Aorta (tissue), 5 donors: ENCODE results near the gene ZFAND4. TPM values are rescaled to one million over a fixed set of nuclear protein-coding genes. Genes with fewer than 3 reads are reported as not detected.

Experiments
- ATAC-seq: fragments of 200-7000 bp; cut with Tn5 transposase; one replicate; pipeline ENCODE4 v1.9.1; 2022; ENCODE audit warnings: moderate library complexity; ENCODE audit not compliant: low FRiP score
- DNase-seq, 2 donors: peaks; one replicate each; pipeline ENCODE4 v3.0.0-alpha.2; 2020
- H3K27ac ChIP-seq, 2 donors: one replicate each; pipeline ENCODE4 v1.5.1; 2013; ENCODE audit warnings: low read length in 2 of 2, mild to moderate bottlenecking in 2 of 2, moderate library complexity in 2 of 2, control low read depth in 1 of 2, inconsistent platforms in 1 of 2, low read depth in 1 of 2
- H3K27me3 ChIP-seq, 2 donors: one replicate each; pipeline ENCODE4 v1.6.1; 2013; ENCODE audit warnings: control low read depth in 1 of 2, low read length in 1 of 2, mild to moderate bottlenecking in 1 of 2, moderate library complexity in 1 of 2; ENCODE audit not compliant: insufficient read depth in 2 of 2, control insufficient read depth in 1 of 2
- H3K36me3 ChIP-seq, 2 donors: one replicate each; pipeline ENCODE4 v1.6.1; 2013; ENCODE audit warnings: control low read depth in 1 of 2, low read length in 1 of 2, mild to moderate bottlenecking in 1 of 2; ENCODE audit not compliant: insufficient read depth in 2 of 2, control insufficient read depth in 1 of 2
- H3K4me1 ChIP-seq, 2 donors: one replicate each; pipeline ENCODE4 v1.6.1; 2013; ENCODE audit warnings: low read length in 2 of 2, control low read depth in 1 of 2, mild to moderate bottlenecking in 1 of 2, moderate library complexity in 1 of 2; ENCODE audit not compliant: insufficient read depth in 2 of 2, control insufficient read depth in 1 of 2
- H3K4me3 ChIP-seq, 2 donors: one replicate each; pipeline ENCODE4 v1.5.1; 2013; ENCODE audit warnings: low read length in 2 of 2, control low read depth in 1 of 2, mild to moderate bottlenecking in 1 of 2
- H3K9me3 ChIP-seq: one replicate; pipeline ENCODE4 v1.6.1; 2013; ENCODE audit warnings: mild to moderate bottlenecking, low read length; ENCODE audit not compliant: control insufficient read depth
- WGBS, 2 donors: extraction: QIAGEN DNeasy Blood & Tissue Kit; methylation state at CpG; one replicate each; pipeline ENCODE4 v1.1.7; 2013; 5-methylcytosine and 5-hydroxymethylcytosine counted together
- intact Hi-C, 2 donors: fragments of 100-400 bp; cut with DNase I; formaldehyde crosslinking; loops; one replicate each; pipeline versions ENCODE4 v1.14.2 to v1.15.0; 2022
- polyA plus RNA-seq, 2 donors: library from polyadenylated mRNA; stranded (reverse); fragments of 200-250 nt; gene quantifications; one replicate each; pipeline ENCODE4 v1.2.3, GENCODE V29; 2013
- total RNA-seq, 2 donors: library from RNA; stranded (reverse); fragmentation: NEBNext Ultra II Directional; extraction: Animal tissue kit (Norgen Biotek cat#: 25700); gene quantifications; one replicate each; pipeline ENCODE4 v1.2.1, GENCODE V29; 2021
- donor health status: healthy with polysubstance abuse.
- donor health status: Bipolar disorder and iron deficiency.
- donor health status: DM: no; HTN: no; CAD: no.
- donor health status: DM: no; HTN: no; CAD: no.
- donor health status: DM: yes; HTN: yes; CAD: no.

Gene ZFAND4
- total and polyA plus RNA-seq, 4 donors = 4.2 to 16.8 (median 10.2) TPM

- intact Hi-C loops = no loop called here
- no peaks in the 10 kb centered on the region for H3K9me3 ChIP-seq
- no peak for ATAC-seq
These were observed 20.1 kb downstream of the ZFAND4 start for GRCh38 chr10:45652511-45652910.

GRCh38 chr10:45649296-45649695 lies 23.3 kb downstream of the ZFAND4 start:
- Histone ChIP-seq H3K27me3 (no peaks in the 10 kb centered on the region), H3K36me3 (peaks cover 0 to 1% of the 10 kb centered on the region in 2 donors), H3K27ac (no peak overlapping the region), H3K4me3 (no peak overlapping the region), H3K9me3 (no peaks in the 10 kb centered on the region), H3K4me1 (no peaks in the 10 kb centered on the region)
- no peak for ATAC-seq
- intact Hi-C loops = no loop called here
- WGBS, 2 donors = 56 to 62% methylated on average over 2 of the region's 2 CpGs
- no peak for DNase-seq

More at GRCh38 chr10:45652511-45652910, 20.1 kb downstream of the ZFAND4 start:
- Histone ChIP-seq H3K4me1 (no peaks in the 10 kb centered on the region), H3K4me3 (no peak overlapping the region), H3K36me3 (peaks cover 0 to 1% of the 10 kb centered on the region in 2 donors), H3K27ac (no peak overlapping the region), H3K27me3 (no peaks in the 10 kb centered on the region)
- 58 to 70% methylated on average over 1 of the region's 1 CpG for WGBS, 2 donors
- DNase-seq = no peak

- no peaks in the 10 kb centered on the region for H3K27me3 ChIP-seq
- ATAC-seq = no peak
- H3K36me3 ChIP-seq = peaks cover 0 to 1% of the 10 kb centered on the region in 2 donors
- no peaks in the 10 kb centered on the region for H3K9me3 ChIP-seq
- no peaks in the 10 kb centered on the region for H3K4me1 ChIP-seq
- 89 to 95% methylated on average over 2 of the region's 2 CpGs for WGBS, 2 donors
- no peak overlapping the region for H3K4me3 ChIP-seq
- no peak for DNase-seq
- intact Hi-C loops = no loop called here
- no peak overlapping the region for H3K27ac ChIP-seq
These were observed 25.5 kb downstream of the ZFAND4 start for GRCh38 chr10:45647118-45647517.

- H3K4me1 ChIP-seq = no peaks in the 10 kb centered on the region
- H3K27ac ChIP-seq = no peak overlapping the region
- DNase-seq = no peak
- WGBS, 2 donors = 70 to 73% methylated on average over 4 of the region's 4 CpGs
- ATAC-seq = no peak
- no peaks in the 10 kb centered on the region for H3K27me3 ChIP-seq
- intact Hi-C loops = no loop called here
- H3K9me3 ChIP-seq = no peaks in the 10 kb centered on the region
- H3K36me3 ChIP-seq = peaks cover 0 to 1% of the 10 kb centered on the region in 2 donors
- no peak overlapping the region for H3K4me3 ChIP-seq
These were observed 26.1 kb downstream of the ZFAND4 start for GRCh38 chr10:45646384-45647050.

GRCh38 chr10:45644527-45644926 lies 28.0 kb downstream of the ZFAND4 start:
- Histone ChIP-seq H3K4me1 (no peaks in the 10 kb centered on the region), H3K4me3 (no peak overlapping the region), H3K9me3 (no peaks in the 10 kb centered on the region), H3K36me3 (peaks cover 0 to 1% of the 10 kb centered on the region in 2 donors), H3K27ac (no peak overlapping the region), H3K27me3 (no peaks in the 10 kb centered on the region)
- intact Hi-C loops = no loop called here
- no peak for DNase-seq
- 97 to 98% methylated on average over 1 of the region's 1 CpG for WGBS, 2 donors
- no peak for ATAC-seq

GRCh38 chr10:45640941-45641340 lies 31.6 kb downstream of the ZFAND4 start:
- H3K4me1 ChIP-seq = no peaks in the 10 kb centered on the region
- no peak overlapping the region for H3K4me3 ChIP-seq
- intact Hi-C loops = no loop called here
- H3K36me3 ChIP-seq = no peaks in the 10 kb centered on the region
- WGBS, 2 donors = 90 to 93% methylated on average over 4 of the region's 4 CpGs
- ATAC-seq (no peak), DNase-seq (no peak)
- no peaks in the 10 kb centered on the region for H3K9me3 ChIP-seq
- H3K27me3 ChIP-seq = no peaks in the 10 kb centered on the region
- no peak overlapping the region for H3K27ac ChIP-seq

GRCh38 chr10:45640049-45640448 lies 32.5 kb downstream of the ZFAND4 start:
- Histone ChIP-seq H3K4me3 (no peak overlapping the region), H3K27ac (no peak overlapping the region), H3K27me3 (no peaks in the 10 kb centered on the region), H3K36me3 (no peaks in the 10 kb centered on the region), H3K4me1 (no peaks in the 10 kb centered on the region), H3K9me3 (no peaks in the 10 kb centered on the region)
- DNase-seq (no peak), ATAC-seq (no peak)
- 92 to 97% methylated on average over 1 of the region's 1 CpG for WGBS, 2 donors
- intact Hi-C loops = no loop called here

GRCh38 chr10:45627412-45628048 lies 45.0 kb downstream of the ZFAND4 start:
- H3K36me3 ChIP-seq = peaks cover 2% of the 10 kb centered on the region in 2 donors
- DNase-seq (no peak), ATAC-seq (peak; percentile 46)
- intact Hi-C loops = no loop called here
- no peak overlapping the region for H3K4me3 ChIP-seq
- no peaks in the 10 kb centered on the region for H3K9me3 ChIP-seq
- no peak overlapping the region for H3K27ac ChIP-seq
- 14 to 17% methylated on average over 5 of the region's 5 CpGs for WGBS, 2 donors
- no peaks in the 10 kb centered on the region for H3K27me3 ChIP-seq
- H3K4me1 ChIP-seq = peaks cover 0 to 2% of the 10 kb centered on the region in 2 donors

GRCh38 chr10:45625879-45626278 lies 46.7 kb downstream of the ZFAND4 start:
- Histone ChIP-seq H3K27me3 (no peaks in the 10 kb centered on the region), H3K27ac (no peak overlapping the region), H3K4me1 (peaks cover 0 to 2% of the 10 kb centered on the region in 2 donors), H3K36me3 (peaks cover 2% of the 10 kb centered on the region in 2 donors), H3K9me3 (no peaks in the 10 kb centered on the region), H3K4me3 (no peak overlapping the region)
- intact Hi-C loops = no loop called here
- ATAC-seq = no peak
- no peak for DNase-seq
- WGBS, 2 donors = 15 to 17% methylated on average over 3 of the region's 3 CpGs
